IPS-18c (cell line): Measurements from ENCODE around the gene KATNA1.
"Not testable (repeated sequence)": the region's sequence is repeated elsewhere in the genome, so short reads cannot be mapped to it uniquely, and the experiment has no call there.

Experiments used
- H3K4me3 ChIP-seq: 2 replicates; pipeline ENCODE4 v1.7.0; 2013; ENCODE audit warnings: low read depth, mild to moderate bottlenecking, low read length, moderate library complexity; ENCODE audit not compliant: insufficient read depth
- H3K9me3 ChIP-seq: one replicate; pipeline ENCODE4 v1.6.1; 2013; ENCODE audit warnings: mild to moderate bottlenecking, low read length, moderate library complexity; ENCODE audit not compliant: control insufficient read depth, insufficient read depth

Gene KATNA1

GRCh38 chr6:149648148-149649145 lies at the start of gene KATNA1:
Gene KATNA1 (minus strand): TSS chr6:149648714. CDS start chr6:149638547, 10,167 bp downstream.
- no peaks in the 10 kb centered on the region for H3K9me3 ChIP-seq
- peak within 1 kb of the TSS; percentile 80 for H3K4me3 ChIP-seq

DNA sequence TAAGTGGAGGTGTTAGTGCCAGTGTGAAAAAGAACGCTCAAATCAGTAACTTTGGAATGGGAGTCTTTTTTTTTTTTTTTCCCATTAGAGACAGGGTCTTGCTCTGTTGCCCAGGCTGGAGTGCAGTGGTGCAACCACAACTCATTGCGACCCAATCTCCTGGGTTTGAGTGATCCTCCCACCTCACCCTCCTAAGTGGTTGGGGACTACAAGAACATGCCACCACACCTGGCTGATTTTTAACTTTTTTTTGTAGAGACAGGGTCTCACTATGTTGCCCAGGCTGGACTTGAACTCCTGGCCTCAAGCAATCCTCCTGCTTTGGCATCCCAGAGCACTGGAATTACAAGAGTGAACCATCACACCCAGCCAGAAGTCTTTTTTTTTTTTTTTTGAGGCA lies 49.7 kb upstream of the KATNA1 start:
- Histone ChIP-seq H3K4me3 (no peak overlapping the region), H3K9me3 (no peaks in the 10 kb centered on the region)

- Histone ChIP-seq H3K4me3 (no peak overlapping the region), H3K9me3 (no peaks in the 10 kb centered on the region)
Measured at GRCh38 chr6:149696901-149697300, 48.4 kb upstream of the KATNA1 start.

GRCh38 chr6:149694921-149695320 lies 46.4 kb upstream of the KATNA1 start:
- no peaks in the 10 kb centered on the region for H3K9me3 ChIP-seq
- no peak overlapping the region for H3K4me3 ChIP-seq

DNA sequence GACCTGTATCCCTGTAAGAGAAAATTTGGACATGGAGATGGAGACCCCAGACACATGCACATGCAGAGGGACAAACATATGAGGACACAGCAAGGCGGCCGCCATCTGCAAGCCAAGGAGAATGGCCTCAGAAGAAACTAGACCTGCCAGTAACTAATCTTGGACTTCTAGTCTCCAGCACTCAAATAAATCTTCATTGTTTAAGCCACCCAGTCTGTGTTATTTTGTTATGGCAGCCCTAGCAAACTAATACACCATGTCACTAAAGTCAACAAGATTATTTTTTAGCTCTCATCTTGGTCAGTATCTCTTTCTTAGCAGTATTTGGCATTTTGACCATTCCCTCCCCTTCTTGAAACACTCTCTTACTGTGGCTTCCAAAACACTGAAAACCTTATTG lies 42.7 kb upstream of the KATNA1 start:
- Histone ChIP-seq H3K4me3 (no peak overlapping the region), H3K9me3 (no peaks in the 10 kb centered on the region)

GRCh38 chr6:149686230-149686629 lies 37.7 kb upstream of the KATNA1 start:
- H3K4me3 ChIP-seq = no peak overlapping the region
- H3K9me3 ChIP-seq = no peaks in the 10 kb centered on the region

- Histone ChIP-seq H3K4me3 (no peak overlapping the region), H3K9me3 (no peaks in the 10 kb centered on the region)
Measured at GRCh38 chr6:149683256-149683859, 34.8 kb upstream of the KATNA1 start.

GRCh38 chr6:149681845-149682244 lies 33.3 kb upstream of the KATNA1 start:
- not testable (repeated sequence) for H3K9me3 ChIP-seq, H3K4me3 ChIP-seq

DNA sequence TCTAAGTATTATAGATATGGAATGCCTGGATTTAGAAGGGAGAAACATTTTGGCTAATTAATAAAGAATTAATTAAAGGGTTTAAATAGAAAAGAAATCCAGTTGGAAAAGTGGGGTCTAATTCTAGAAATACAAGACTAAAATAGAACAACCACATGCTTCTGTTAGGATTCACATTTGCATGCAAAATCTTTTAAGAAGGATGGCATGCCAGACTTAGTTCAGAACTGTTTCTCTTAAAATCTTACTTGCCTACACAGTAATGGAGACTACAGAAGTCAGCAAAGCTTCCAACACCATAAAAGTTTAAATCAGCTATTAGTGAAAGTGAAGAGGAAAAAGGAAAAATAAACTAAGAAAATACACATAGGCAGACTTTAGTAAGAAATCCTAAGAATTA lies 32.7 kb upstream of the KATNA1 start:
- Histone ChIP-seq H3K9me3 (no peaks in the 10 kb centered on the region), H3K4me3 (no peak overlapping the region)

GRCh38 chr6:149680503-149680902 lies 32.0 kb upstream of the KATNA1 start:
- no peaks in the 10 kb centered on the region for H3K9me3 ChIP-seq
- H3K4me3 ChIP-seq = no peak overlapping the region

DNA sequence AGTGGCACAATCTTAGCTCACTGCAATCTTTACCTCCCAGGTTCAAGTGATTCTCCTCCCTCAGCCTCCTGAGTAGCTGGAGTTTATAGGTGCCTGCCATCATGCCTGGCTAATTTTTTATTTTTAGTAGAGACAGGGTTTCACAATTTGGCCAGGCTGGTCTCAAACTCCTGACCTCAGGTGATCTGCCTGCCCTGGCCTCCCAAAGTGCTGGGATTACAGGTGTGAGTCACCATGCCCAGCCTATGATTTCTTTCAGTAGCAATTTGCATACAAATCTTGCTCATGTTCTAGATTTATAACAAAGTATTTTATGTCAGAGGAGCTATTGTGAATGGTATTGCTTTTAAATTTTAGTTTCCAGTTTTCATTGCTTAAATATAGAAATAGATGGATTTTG lies 23.8 kb upstream of the KATNA1 start:
- not testable (repeated sequence) for H3K4me3 ChIP-seq, H3K9me3 ChIP-seq

DNA sequence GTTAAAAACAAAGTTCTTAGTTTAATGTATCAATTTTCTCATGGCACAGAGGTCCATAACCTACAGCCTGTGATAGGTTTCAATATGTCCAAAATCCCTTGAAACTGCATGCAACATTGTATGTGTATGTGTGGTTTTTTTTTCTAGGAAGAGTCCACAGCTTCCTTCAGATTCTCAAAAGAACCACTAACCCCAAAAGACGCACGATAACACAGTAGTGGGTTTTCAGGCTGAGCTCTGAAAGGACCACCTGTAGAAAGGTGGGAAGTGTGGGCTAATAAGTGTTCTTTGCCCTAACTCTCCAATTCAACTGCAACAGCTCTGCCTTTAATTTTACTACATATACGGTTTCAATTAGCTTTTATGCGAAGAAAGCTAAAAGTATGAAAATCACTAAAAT lies 11.5 kb upstream of the KATNA1 start:
- no peaks in the 10 kb centered on the region for H3K9me3 ChIP-seq
- H3K4me3 ChIP-seq = no peak overlapping the region

DNA sequence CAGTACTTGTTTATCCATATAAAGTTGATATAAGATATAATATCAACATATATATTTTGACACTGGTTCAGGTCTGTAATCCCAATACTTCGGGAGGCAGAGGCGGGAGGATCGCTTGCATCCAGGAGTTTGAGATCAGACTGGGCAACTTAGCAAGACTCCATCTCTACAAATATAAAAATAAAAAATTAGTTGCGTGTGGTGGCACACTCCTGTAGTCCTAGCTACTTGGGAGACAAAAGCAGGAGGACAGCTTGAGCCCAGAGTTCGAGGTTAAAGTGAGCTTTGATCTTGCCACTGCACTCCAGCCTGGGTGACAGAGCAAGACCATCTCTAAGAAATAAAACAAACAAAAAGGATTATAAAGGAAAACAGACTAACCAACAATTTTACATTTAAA lies 8.9 kb upstream of the KATNA1 start:
- Histone ChIP-seq H3K4me3 (no peak overlapping the region), H3K9me3 (no peaks in the 10 kb centered on the region)

DNA sequence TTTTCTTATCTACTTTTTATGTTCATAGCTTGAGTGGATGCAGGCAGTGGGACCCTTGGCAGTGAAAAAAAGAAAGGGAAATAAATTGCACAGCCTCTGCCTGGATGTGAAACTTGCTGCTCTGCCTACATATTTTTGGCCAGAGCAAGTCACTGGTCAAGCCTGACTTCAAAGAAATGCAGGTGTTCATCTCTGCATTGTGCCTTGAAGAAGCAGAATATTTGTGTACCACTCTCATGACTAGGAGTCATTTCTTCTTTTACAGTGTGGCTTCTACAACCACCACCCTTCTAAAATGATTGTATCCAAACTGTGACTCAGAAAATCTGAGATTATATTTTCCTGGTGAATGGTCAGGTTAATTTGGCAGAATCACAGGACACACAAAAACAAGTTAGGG lies 2.5 kb upstream of the KATNA1 start:
- Histone ChIP-seq H3K9me3 (no peaks in the 10 kb centered on the region), H3K4me3 (no peak overlapping the region)

DNA sequence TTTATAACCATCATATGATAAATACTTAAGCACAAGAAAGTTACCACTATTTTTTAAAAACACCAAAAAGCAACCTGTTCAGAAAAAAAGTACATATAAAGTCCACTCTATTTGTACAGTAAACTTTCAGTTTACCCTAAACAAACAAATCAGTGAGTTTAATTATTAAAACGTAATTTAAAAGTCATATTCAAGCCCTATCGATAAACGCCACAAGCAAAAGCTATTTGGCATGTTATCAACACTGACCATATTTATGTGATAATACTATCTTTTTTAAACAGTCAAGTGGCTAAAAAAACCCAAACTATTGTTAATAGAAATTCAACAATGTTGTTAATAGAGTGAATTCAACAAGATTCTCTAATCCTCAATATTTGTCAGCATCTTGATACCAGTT lies 1.9 kb downstream of the KATNA1 start:
- no peak overlapping the region; the same call in 1 of the 2 replicates for H3K4me3 ChIP-seq

DNA sequence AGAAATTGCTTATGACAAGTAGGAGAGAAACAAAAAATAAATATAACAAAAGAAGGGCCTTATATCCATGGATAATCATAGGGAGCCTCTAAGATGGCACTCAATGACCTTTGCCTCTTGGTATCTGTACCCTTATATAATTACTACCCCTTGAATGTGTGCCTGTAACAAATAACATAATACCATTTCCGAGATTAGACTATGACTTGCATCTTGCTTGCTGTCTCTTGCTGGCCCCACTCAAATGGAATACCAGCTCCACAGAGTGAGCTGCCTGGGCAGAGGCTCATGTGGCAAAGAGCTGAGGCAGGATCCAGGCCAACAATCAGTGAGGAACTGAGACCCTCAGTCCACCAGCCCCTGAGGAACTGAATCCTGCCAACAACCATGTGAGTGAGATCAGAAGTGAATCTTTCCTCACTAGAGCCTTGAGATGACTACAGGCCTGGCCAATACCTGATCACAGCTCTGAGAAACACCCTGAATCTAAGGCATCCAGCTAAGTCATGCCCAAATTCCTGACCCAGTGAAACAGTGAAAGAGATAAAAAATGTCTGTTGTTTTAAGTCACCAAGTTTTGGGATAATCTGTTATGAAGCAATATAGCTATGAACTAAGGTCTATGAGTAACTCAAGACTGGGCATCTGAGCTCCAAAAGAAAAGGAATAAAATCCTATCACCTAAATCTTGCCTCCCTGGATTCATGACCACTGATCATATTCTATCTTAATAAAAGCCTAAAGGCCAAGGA lies 5.5 kb downstream of the KATNA1 start:
- Histone ChIP-seq H3K4me3 (no peak overlapping the region), H3K9me3 (no peaks in the 10 kb centered on the region)

More for the DNA sequence above, 1.9 kb downstream of the KATNA1 start:
- H3K9me3 ChIP-seq = no peaks in the 10 kb centered on the region

DNA sequence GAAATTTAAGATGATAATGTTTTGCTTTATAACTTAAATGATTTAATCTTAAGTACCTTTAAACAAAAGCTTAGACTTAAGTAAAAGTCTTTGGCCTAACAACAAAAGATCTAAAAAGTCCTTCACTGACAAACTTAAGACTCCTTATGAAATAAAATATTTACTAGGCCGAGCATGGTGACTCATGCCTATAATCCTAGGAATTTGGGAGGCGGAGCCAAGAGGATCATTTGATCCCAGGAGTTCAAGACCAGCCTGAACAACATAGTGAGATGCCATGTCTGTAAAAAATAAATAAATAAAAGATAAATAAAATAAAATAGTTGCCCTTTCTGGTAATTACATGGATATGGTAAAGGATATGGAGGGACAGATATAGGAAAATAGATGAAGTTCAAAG lies 12.4 kb downstream of the KATNA1 start:
- Histone ChIP-seq H3K9me3 (no peaks in the 10 kb centered on the region), H3K4me3 (no peak overlapping the region)

DNA sequence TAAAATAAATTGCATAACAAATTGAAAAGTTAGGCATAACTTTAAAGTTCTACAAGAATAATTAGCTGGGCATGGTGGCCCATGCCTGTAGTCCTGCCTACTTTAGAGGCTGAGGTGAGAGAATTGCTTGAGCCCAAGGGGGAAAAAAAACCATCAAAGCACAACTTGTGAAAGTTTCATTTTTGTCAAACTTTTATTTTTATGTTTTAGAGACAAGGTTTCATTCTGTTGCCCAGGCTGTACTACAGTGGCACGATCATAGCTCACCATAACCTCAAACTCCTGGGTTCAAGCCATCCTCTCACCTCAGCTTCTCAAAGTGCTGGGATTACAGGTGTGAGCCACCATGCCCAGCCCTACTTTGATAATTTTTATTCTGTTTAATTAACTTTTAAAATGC lies 14.2 kb downstream of the KATNA1 start:
- H3K9me3 ChIP-seq = no peaks in the 10 kb centered on the region
- no peak overlapping the region for H3K4me3 ChIP-seq
